Right atrium auricular region (tissue), 2 donors: ENCODE measurements around the gene SUCLG1. TPM values are rescaled to one million over a fixed set of nuclear protein-coding genes. Genes with fewer than 3 reads are reported as not detected.
"Not testable (repeated sequence)": the region's sequence is repeated elsewhere in the genome, so short reads cannot be mapped to it uniquely, and the experiment has no call there.

Experiments used
- DNase-seq: peaks from one replicate; pipeline ENCODE4 v3.0.0-alpha.2; 2019; ENCODE audit warnings: low spot score
- H3K27ac ChIP-seq, 2 donors: fragments of 200-600 bp; sonication (generic); 1 replicate in 1 of 2; 2 replicates in 1 of 2; pipeline ENCODE4 v1.5.1; 2016 to 2019
- H3K27me3 ChIP-seq, 2 donors: fragments of 200-600 bp; sonication (generic); one replicate each; pipeline versions ENCODE4 v1.5.1 to v1.6.0; 2017 to 2019
- H3K36me3 ChIP-seq: fragments of 200-600 bp; sonication (generic); one replicate; pipeline ENCODE4 v1.5.1; 2016
- H3K4me1 ChIP-seq, 2 donors: fragments of 200-600 bp; sonication (generic); one replicate each; pipeline versions ENCODE4 v1.5.1 to v1.6.0; 2017 to 2019
- H3K4me3 ChIP-seq, 2 donors: fragments of 200-600 bp; sonication (generic); 1 replicate in 1 of 2; 2 replicates in 1 of 2; pipeline ENCODE4 v1.5.1; 2017 to 2019; ENCODE audit warnings: mild to moderate bottlenecking in 1 of 2, moderate library complexity in 1 of 2
- H3K9me3 ChIP-seq, 2 donors: fragments of 200-600 bp; sonication (generic); one replicate each; pipeline ENCODE4 v1.5.1; 2019
- total RNA-seq, 2 donors: library from RNA; depleted of rRNA; stranded (reverse); fragments of >200 nt; gene quantifications; one replicate each; pipeline ENCODE4 v1.1.0, GENCODE V29; 2016
- TF ChIP-seq, protein P1 (sequence below), 2 donors: fragments of 200-600 bp; sonication (generic); IDR thresholded peaks; one replicate each; pipeline ENCODE4 v1.5.1; 2019; ENCODE audit warnings: antibody characterized with exemption in 2 of 2

Gene SUCLG1
- total RNA-seq, 2 donors from 2014 or later = 139 to 197 TPM

DNA sequence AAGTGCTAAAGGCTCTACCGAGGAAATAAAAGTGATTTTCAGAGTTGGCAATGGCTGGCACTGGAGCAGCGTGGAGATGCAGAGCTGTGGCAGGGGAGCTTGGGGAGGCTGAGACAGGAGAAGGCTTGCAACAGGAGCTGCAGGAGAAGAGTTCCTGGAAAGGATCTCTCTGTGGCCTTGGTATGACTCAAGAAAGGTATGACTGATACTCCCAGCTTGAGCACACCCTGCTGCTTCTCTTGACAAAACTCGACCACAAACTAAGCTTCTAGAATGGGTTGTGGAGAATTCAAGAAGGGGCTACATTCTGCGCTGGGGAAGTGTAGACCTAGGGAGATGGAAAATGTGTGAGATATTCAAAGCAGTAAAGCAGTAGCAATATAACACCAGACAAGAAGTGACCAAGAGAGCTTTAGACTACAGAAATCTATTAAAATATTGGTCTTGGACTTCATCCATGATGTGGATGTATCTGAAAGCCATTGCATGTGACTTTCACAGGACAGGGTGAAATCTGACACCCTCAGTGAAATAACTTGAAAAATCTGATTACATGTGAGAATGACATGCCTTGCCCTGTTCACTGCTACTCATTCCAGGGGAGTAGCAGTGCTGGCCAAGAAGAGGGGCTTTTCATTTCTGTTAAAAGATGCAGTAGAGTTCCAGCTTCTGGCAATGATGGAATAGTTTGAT is 41.5 kb downstream of the SUCLG1 start:
- DNase-seq = no peak
- Histone ChIP-seq H3K9me3 (no peaks in the 10 kb centered on the region), H3K4me3 (no peak overlapping the region), H3K27ac (no peak overlapping the region), H3K27me3 (no peaks in the 10 kb centered on the region), H3K36me3 (peaks cover 7% of the 10 kb centered on the region), H3K4me1 (no peaks in the 10 kb centered on the region)
- TF ChIP-seq, protein P1, sequence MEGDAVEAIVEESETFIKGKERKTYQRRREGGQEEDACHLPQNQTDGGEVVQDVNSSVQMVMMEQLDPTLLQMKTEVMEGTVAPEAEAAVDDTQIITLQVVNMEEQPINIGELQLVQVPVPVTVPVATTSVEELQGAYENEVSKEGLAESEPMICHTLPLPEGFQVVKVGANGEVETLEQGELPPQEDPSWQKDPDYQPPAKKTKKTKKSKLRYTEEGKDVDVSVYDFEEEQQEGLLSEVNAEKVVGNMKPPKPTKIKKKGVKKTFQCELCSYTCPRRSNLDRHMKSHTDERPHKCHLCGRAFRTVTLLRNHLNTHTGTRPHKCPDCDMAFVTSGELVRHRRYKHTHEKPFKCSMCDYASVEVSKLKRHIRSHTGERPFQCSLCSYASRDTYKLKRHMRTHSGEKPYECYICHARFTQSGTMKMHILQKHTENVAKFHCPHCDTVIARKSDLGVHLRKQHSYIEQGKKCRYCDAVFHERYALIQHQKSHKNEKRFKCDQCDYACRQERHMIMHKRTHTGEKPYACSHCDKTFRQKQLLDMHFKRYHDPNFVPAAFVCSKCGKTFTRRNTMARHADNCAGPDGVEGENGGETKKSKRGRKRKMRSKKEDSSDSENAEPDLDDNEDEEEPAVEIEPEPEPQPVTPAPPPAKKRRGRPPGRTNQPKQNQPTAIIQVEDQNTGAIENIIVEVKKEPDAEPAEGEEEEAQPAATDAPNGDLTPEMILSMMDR (IDR thresholded peaks at IDR 0.05) = no peak

DNA sequence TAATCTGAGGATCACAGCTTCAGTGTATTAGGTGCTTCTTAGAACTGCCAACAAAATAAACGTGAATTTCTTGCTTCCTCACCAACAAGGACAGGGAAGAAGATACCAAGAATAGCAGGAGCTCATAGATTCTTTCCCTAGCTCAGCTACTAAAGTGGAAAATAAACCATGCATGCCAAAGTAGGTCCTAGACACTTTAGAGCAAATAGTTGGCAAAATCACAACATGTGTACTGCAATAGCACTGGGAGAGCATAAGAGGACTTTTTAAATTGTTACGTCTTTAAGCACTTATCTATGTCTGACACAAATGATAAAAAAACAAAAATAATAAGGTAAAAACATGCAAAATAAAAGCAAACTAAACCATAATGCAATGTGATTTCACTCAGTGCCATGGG is 49.5 kb downstream of the SUCLG1 start:
- H3K4me3 ChIP-seq = no peak overlapping the region
- TF ChIP-seq, protein P1 (IDR thresholded peaks at IDR 0.05) = no peak
- H3K27me3 ChIP-seq = no peaks in the 10 kb centered on the region
- H3K27ac ChIP-seq = no peak overlapping the region
- no peak for DNase-seq
- no peaks in the 10 kb centered on the region for H3K36me3 ChIP-seq
- H3K9me3 ChIP-seq = no peaks in the 10 kb centered on the region
- H3K4me1 ChIP-seq = no peaks in the 10 kb centered on the region

DNA sequence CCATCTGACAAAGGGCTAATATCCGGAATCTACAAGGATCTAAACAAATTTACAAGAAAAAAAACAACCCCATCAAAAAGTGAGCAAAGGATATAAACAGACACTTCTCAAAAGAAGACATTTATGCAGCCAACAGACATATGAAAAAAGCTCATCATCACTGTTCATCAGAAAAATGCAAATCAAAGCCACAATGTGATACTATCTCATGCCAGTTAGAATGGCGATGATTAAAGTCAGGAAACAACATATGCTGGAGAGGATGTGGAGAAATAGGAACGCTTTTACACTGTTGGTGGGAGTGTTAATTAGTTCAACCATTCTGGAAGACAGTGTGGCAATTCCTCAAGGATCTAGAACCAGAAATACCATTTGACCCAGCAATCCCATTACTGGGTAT is 57.0 kb downstream of the SUCLG1 start:
- DNase-seq, H3K4me3 ChIP-seq, H3K4me1 ChIP-seq, H3K9me3 ChIP-seq, H3K27me3 ChIP-seq, H3K27ac ChIP-seq, H3K36me3 ChIP-seq: not testable (repeated sequence)

DNA sequence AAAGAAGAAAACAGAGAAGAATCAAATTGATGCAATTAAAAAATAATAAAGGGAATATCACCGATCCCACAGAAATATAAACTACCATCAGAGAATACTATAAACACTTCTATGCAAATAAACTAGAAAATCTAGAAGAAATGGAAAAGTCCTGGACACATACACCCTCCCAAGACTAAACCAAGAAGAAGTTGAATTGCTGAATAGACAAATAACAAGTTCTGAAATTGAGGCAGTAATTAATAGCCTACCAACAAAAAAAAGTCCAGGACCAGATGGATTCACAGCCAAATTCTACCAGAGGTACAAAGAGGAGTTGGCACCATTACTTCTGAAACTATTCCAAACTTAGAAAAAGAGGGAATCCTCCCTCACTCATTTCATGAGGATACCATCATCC is 59.2 kb downstream of the SUCLG1 start:
- not testable (repeated sequence) for DNase-seq, H3K36me3 ChIP-seq, H3K27me3 ChIP-seq

DNA sequence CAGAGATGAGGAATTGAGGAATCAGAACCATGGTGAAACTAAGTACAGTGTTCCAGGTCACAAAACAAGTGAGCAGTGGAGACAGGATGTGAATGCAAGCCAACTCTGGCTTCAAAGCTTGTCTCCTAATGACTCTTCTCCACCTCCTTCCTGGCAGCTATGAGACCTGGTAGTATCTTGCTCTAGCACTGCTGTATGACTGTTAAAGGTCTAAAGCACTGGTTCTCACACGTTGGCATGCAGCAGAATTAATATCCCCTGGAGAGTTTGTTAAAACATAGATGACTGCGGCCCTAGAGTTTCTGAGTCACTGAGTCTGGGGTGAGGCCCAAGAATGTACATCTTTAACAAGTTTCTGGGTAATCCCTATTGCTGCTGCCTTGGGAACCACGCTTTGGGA is 63.3 kb downstream of the SUCLG1 start:
- no peaks in the 10 kb centered on the region for H3K4me1 ChIP-seq
- no peak overlapping the region for H3K27ac ChIP-seq
- no peaks in the 10 kb centered on the region for H3K27me3 ChIP-seq
- H3K4me3 ChIP-seq = no peak overlapping the region
- no peaks in the 10 kb centered on the region for H3K36me3 ChIP-seq
- H3K9me3 ChIP-seq = no peaks in the 10 kb centered on the region
- DNase-seq = no peak
- TF ChIP-seq, protein P1 (IDR thresholded peaks at IDR 0.05) = no peak

More for the DNA sequence above, 59.2 kb downstream of the SUCLG1 start:
- H3K4me3 ChIP-seq, H3K27ac ChIP-seq, H3K9me3 ChIP-seq, H3K4me1 ChIP-seq: not testable (repeated sequence)

DNA sequence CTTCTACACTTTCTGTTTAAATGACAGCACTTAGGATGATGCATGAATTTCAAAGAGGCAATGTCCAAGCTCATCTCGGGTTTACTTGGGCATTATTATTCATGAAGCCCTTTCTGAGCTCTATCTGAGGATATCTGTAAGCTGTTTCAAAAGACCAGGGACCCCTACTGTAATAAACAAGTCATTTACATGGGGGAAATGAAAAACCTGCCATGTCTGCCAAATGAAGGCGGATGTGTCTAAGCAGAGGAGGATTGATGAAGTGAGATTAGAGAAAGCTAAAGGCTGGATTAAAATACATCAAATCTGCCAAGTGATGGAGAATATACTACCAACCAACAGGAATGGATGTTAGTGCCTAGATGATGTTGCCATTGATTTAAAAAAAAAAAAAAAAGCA is 64.5 kb downstream of the SUCLG1 start:
- TF ChIP-seq, protein P1 (IDR thresholded peaks at IDR 0.05) = no peak
- Histone ChIP-seq H3K27me3 (no peaks in the 10 kb centered on the region), H3K9me3 (no peaks in the 10 kb centered on the region), H3K4me1 (no peaks in the 10 kb centered on the region), H3K36me3 (no peaks in the 10 kb centered on the region), H3K27ac (no peak overlapping the region), H3K4me3 (no peak overlapping the region)
- no peak for DNase-seq

DNA sequence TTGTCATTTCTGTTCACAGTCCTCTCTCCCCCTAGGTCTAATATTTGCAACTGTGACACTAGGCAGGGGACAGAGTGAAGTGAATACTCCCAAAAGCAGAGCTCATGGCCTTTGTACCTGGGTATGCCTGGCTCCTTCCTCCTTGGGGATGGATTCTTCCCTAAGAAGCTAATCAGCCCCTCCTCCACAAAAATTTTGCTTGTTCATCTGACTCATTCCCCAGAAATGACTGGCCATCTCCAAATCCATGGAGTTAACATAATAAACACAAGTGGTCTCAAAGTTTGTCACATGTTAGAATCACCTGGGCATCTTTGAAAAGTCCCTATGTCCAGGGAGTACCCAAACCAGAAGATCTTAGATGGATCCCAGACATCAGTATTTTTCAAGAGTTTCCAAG is 65.3 kb downstream of the SUCLG1 start:
- no peak for DNase-seq
- Histone ChIP-seq H3K27ac (no peak overlapping the region), H3K4me3 (no peak overlapping the region), H3K36me3 (no peaks in the 10 kb centered on the region), H3K9me3 (no peaks in the 10 kb centered on the region), H3K27me3 (no peaks in the 10 kb centered on the region), H3K4me1 (no peaks in the 10 kb centered on the region)
- TF ChIP-seq, protein P1 (IDR thresholded peaks at IDR 0.05) = no peak
